ENCODE measurements around the gene TRAPPC1. TPM values are rescaled to one million over a fixed set of nuclear protein-coding genes. Genes with fewer than 3 reads are reported as not detected.

TRAPPC1 gene
- polyA plus RNA-seq (2012; ENCODE audit: insufficient read length, low read depth), result 144 TPM

- TF ChIP-seq SIN3A (IDR thresholded peaks at IDR 0.05; ENCODE audit: borderline replicate concordance, insufficient read depth, low read length), result peak; percentile 30; the same call in 1 of the 2 replicates
- peak; percentile 70 for TF ChIP-seq POLR2AphosphoS5 (IDR thresholded peaks at IDR 0.05; ENCODE audit: low read depth, low read length)
- TF ChIP-seq TAF1 (IDR thresholded peaks at IDR 0.05; ENCODE audit: borderline replicate concordance, insufficient read depth, low read length), result no peak
- peak; percentile 40 for TF ChIP-seq FOXP2 (optimal IDR thresholded peaks at IDR 0.05; ENCODE audit: borderline replicate concordance, extremely low read depth, extremely low read length, insufficient read depth)
- 0 out of 4 replicates have a peak, but pooled peaks of 1 of the 2 experiments have one; percentile 19 for TF ChIP-seq REST (IDR thresholded peaks at IDR 0.05; ENCODE audit: insufficient read depth in 1 of 2, low read depth in 2 of 2, low read length in 2 of 2)
Observed at GRCh38 chr17:7931709-7932482, at the start of gene TRAPPC1, which contains the start of gene CNTROB. Gene TRAPPC1 (minus strand): TSS chr17:7931946. CDS start chr17:7931829, 117 bp downstream. Gene CNTROB (plus strand): TSS chr17:7932206. CDS start chr17:7933080, 874 bp downstream.

GRCh38 chr17:7977805-7978204 lies 46.1 kb upstream of the TRAPPC1 start:
- TF ChIP-seq TAF1 (IDR thresholded peaks at IDR 0.05; ENCODE audit: borderline replicate concordance, insufficient read depth, low read length) (no peak), FOXP2 (optimal IDR thresholded peaks at IDR 0.05; ENCODE audit: borderline replicate concordance, extremely low read depth, extremely low read length, insufficient read depth) (no peak), REST (IDR thresholded peaks at IDR 0.05; ENCODE audit: insufficient read depth in 1 of 2, low read depth in 2 of 2, low read length in 2 of 2) (no peak), POLR2AphosphoS5 (IDR thresholded peaks at IDR 0.05; ENCODE audit: low read depth, low read length) (no peak), SIN3A (IDR thresholded peaks at IDR 0.05; ENCODE audit: borderline replicate concordance, insufficient read depth, low read length) (no peak)

- TF ChIP-seq TAF1 (IDR thresholded peaks at IDR 0.05; ENCODE audit: borderline replicate concordance, insufficient read depth, low read length), result no peak
- TF ChIP-seq FOXP2 (optimal IDR thresholded peaks at IDR 0.05; ENCODE audit: borderline replicate concordance, extremely low read depth, extremely low read length, insufficient read depth), result no peak
Observed at GRCh38 chr17:7977039-7977438, 45.3 kb upstream of the TRAPPC1 start.

GRCh38 chr17:7974638-7975131 lies 42.9 kb upstream of the TRAPPC1 start:
- TF ChIP-seq POLR2AphosphoS5 (IDR thresholded peaks at IDR 0.05; ENCODE audit: low read depth, low read length) (no peak), SIN3A (IDR thresholded peaks at IDR 0.05; ENCODE audit: borderline replicate concordance, insufficient read depth, low read length) (no peak), TAF1 (IDR thresholded peaks at IDR 0.05; ENCODE audit: borderline replicate concordance, insufficient read depth, low read length) (no peak), REST (IDR thresholded peaks at IDR 0.05; ENCODE audit: insufficient read depth in 1 of 2, low read depth in 2 of 2, low read length in 2 of 2) (no peak), FOXP2 (optimal IDR thresholded peaks at IDR 0.05; ENCODE audit: borderline replicate concordance, extremely low read depth, extremely low read length, insufficient read depth) (no peak)

- TF ChIP-seq FOXP2 (optimal IDR thresholded peaks at IDR 0.05; ENCODE audit: borderline replicate concordance, extremely low read depth, extremely low read length, insufficient read depth) (no peak), SIN3A (IDR thresholded peaks at IDR 0.05; ENCODE audit: borderline replicate concordance, insufficient read depth, low read length) (no peak), TAF1 (IDR thresholded peaks at IDR 0.05; ENCODE audit: borderline replicate concordance, insufficient read depth, low read length) (no peak), REST (IDR thresholded peaks at IDR 0.05; ENCODE audit: insufficient read depth in 1 of 2, low read depth in 2 of 2, low read length in 2 of 2) (no peak), POLR2AphosphoS5 (IDR thresholded peaks at IDR 0.05; ENCODE audit: low read depth, low read length) (no peak)
Observed at GRCh38 chr17:7972131-7972785, 40.5 kb upstream of the TRAPPC1 start.

All from PFSK-1 (cell line).